ENCODE results near the gene PACSIN2.
"Not testable (repeated sequence)": the region's sequence is repeated elsewhere in the genome, so short reads cannot be mapped to it uniquely, and the experiment has no call there.

Gene PACSIN2

DNA sequence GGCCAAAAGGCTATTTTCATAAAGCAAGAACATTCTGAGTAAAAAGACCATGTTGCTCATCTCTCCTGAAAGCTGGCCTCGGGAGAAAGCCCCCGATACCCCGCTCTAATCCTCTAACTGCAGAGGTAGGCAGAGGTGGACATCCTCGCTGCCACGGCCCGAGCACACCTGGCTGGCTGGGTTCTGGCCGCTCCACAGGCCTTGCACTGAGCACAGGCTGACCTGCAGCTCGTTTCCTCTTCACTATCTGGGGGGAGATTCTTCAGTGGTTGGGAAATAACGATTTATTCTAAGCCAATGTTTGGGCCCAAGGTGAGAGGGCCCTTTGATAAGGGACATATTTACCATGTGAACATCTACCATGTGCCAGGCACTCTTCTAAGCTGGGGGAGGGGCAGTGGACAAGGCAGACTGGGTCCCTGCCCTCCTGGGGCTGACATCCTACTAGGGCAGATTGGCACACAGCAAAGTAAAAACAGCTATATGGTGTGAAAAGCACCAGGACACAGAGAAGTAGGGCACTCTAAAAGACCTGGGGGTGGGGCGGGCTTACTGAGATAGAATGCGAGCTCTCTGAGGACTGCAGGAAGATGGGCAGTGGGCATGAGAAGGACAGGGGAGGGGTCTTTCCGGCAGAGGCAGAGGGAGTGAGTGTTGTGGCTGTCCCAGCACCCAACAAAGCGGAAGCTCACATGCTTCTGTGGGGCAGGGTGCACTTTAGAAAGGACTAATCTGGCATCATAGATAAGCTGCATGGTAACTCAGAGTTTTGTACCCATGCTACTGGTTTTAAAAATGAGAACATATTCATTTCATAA lies 92.4 kb downstream of the PACSIN2 start:
- no peak for DNase-seq

DNA sequence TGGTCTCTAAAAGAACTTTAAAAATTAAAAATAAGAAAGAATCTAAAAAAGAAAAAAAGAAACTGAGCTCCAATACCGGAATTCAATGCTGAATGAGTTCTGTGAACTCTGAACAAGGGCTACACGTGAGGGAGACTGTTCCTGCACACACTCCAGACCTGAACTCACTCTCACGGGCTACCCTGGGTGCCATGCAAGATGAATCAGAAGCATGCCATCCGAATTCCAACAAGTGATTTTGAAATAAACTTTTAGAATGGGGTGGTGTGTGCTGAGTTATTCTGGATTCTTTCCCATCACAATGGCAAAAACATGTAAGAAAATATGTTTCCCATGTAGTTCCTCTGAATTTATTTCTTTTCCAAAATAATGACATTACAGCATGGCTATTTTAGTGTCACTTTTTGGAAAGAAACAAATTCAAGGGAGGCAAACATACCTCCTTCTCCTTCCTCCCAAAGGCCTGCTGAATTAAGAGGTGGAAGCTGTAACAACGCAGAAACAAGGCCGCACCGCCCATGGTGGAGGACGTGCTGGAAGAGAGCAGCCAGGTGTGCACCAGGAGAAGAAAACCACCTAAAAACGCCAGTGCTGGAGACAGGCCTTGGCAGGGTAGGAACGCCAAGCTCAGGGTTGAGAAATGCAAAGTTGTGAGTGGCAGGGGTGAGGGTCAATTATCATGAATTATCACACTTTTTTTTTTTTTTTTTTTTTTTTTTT lies 94.7 kb downstream of the PACSIN2 start:
- no peak for DNase-seq

DNA sequence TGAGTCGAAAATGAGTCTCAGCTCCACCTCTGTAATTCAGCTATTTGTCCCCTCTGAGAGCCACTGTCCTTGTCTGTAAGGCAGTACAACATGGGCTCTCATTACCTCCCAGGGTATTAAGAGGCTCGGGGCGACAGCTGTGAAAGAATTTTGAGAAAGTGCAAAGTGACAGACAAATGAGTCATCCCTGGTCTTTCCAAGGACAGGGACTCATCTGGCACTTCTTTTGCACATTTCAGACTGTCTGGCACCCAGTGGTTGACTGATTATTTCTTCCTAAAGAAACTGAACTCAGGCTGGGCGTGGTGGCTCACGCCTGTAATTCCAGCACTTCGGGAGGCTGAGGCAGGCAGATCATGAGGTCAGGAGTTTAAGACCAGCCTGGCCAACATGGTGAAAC lies 95.8 kb downstream of the PACSIN2 start:
- no peak for DNase-seq

DNA sequence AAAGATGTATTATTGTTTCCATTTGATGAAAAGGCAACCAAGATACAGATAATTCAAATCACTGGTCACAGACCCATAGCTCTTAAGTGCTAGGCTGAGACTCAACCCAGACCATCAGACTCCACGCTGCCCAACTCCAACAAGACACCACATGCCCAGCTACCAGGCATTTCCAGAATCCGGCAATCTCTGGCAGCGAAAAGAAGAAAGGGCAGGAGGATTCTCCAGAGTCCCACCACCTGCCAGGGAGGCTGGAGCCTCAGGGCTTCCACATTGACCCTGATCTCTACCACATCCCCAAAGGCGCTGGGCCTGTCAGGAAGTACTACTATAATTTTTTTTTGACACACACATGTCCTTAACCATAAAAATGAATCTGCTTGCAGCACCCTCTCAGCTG lies 96.4 kb downstream of the PACSIN2 start:
- no peak for DNase-seq

DNA sequence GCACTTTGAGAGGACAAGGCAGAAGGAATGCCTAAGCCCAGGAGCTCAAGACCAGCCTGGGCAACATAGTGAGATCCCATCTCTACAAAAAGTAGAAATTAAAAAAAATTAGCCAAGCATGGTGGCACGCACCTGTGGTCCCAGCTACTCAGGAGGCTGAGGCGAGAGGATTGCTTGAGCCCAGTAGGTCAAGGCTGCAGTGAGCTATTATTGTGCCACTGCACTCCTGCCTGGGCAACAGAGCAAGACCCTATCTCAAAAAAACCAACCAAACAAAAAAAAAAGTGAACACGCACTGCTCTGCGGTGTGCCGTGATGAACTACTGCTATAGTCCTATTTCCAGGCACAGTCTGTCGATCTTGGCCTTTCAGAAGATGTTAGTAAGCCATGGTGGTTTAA lies 97.6 kb downstream of the PACSIN2 start:
- DNase-seq, result not testable (repeated sequence)

DNA sequence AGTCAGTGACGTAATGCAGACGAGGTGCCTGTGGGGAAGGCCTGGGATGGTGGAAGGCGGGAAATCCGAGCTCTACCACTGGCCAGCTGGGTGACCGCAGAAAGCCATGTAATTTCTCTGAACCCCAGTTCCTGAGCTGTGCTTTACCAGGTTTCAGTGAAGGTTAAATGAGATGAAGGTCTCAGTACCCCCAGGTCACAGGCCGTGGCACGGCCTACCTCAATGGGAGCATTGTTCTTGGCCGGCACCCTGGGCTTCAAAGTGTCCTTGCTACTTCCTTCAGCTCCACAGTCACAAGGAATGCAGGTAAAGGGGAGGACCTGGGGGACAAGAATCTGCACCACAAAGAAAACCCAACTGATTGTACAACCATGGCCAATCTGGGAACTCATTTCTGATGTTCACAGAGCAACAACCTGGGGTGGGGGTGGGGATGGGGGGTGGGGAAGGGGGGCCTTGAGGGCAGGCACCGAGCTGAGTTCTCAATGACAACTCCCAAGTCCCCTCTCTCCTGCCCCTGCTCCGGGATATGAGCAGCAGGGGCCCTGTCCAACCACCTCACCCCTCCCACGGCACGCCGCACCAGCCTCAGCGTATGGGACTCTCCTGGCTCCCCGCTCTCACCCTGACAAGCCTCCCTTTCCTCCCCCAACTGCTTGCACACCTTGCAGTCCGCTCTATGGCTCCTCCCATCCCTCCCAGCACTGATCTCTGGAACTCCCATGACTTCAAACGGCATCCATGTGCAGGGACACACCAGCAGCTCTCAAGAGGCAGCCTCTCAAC lies 98.8 kb downstream of the PACSIN2 start:
- no peak for DNase-seq

DNA sequence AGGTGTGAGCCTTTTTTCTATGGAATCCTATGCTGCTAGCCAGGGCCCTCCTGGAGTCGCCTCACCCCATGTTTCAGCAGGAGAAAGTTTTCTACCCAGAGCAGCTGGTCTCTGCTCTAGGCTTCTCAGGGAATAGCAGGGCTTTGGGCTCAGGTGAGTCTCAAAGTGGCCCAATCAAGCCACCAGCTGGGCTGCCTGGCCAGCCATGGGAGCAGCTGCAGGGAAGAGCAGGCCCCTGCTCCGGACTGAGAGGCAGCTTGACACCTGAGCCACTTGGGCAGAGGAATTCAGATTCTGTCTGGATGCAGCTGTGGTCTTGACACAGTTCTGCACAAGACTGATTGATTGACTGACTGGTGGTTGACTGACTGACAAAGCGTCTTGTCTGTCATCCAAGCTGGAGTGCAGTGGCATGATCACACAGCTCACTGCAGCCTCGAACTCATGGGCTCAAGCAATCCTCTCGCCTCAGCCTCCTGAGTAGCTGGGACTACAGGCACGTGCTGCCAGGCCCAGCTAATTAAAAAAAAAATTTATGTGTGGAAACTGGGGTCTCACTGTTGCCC lies 100.4 kb downstream of the PACSIN2 start:
- DNase-seq, result no peak

DNA sequence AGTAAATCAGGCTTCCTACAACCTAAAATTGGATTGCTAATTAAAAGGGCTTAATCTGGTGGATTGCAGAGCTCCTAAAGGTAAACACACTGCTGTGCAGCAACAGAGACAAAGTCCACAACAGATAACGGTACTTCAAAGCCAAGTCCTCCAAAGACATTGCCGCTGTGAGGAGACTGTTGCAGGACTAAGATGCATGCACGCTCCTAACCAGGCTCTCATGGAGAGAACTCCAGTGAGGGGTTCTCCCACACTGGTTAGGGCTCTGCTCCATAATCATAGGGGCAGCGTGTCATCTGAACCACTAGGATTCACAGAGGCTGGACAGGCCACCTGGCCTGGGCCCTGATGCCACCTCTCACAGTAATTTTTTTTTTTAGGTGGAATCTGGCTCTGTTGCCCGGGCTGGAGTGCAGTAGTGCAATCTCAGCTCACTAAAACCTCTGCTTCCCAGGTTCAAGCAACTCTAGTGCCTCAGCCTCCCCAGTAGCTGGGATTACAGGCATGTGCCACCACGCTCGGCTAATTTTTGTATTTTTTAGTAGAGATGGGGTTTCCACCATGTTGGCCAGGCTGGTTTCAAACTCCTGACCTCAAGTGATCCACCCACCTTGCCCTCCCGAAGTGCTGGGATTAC lies 101.0 kb downstream of the PACSIN2 start:
- no peak for DNase-seq

DNA sequence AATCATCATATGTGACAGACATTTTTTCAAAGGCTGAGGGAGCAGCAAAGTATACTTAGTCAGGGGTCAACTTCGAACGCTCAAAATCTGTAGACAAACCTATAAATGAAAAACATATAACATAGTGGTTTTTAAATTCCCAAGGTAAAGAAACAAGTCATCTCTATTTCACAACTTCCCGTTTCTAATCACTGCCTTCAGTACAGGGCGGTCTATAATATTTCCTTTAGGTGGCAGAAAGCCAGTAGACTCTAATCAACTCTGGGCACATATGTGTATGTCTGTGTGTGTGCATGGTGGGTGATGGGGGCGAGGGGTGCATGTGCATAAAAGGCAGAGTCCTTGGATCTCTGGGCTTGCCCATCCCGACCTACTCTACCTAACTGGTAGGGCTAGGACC lies 102.9 kb downstream of the PACSIN2 start:
- no peak for DNase-seq

DNA sequence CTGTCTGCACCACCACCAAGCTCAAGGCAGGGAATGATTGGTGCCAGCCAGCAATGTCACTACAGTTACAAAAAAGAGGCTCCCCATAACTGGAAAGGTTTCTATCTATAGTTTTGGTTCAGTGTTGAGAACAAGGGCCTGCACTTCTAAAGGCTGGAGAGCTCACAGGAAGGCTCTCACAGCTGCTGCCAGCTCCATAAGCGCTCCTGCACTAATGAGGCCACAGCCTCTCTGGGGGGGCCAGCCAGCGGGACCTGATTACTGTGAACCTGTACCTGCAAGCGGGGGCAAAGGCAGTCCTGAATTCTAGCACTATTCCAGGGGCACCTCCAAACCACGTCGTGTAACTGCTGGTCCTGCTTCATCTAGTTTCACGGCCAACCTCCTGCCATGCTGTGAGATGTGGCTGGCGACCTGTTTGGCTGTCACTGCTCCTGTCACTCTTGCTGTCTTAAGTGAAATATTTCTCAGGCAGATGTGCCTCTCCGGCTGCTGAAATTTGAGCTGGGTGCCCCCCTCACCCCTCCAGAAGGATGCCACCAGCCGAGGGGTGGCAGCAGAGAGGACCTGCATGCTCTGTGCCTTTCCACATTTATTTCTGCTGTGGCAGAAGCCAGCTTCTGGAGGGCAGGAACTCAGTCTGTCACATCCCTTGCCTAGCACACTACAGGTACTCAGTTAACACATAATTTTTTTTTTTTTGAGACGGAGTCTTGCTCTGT lies 104.6 kb downstream of the PACSIN2 start:
- no peak for DNase-seq

DNA sequence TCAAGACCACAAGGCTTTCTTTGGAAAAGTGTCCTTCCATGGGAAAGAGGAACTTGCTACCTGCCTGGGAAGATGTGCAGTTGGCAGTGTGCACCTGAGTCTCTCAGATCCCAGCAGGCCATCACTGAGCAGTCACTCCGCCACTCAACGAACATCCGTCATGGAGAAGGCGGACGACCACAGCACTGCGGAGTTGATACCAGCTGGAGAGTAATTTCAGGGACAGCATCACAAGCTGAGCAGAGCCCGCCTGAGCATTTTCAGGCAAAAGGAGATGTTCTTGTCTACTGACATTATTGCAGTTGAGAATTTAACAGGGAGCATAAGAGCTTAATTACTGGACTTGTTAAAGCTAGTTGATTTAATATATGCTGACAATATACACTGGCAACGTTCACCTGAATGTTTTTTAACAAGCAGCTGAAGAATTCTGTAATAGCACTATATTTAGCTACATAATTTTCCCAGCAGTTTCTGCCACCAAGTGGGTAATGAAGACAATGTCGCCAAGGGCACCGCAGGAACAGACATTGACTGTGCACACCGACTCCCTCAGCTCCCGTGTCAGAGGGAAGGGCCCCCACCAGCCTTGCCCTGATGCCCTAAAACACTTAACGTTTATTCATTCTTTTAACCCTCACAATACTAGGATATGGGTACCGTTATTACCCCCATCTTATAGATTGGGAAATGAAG lies 105.4 kb downstream of the PACSIN2 start:
- DNase-seq, result no peak

DNA sequence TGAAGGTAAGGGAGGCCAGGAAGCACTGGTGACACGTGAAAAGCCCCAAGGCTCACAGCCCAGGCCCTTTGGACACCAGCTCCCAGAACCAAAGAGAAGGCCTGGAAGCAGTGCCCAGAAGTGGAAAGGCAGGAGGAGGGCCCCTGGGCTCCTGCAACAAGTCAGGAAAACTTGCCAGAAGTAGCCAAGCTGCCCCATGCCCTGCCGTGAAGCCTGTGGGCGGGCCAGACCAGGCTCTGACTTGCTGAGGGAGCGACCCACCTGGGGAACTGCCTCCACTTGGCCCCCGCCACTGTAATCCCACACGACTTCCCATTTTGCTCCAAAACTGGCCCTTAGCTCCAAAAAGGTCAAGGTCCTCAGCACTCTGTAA lies 106.6 kb downstream of the PACSIN2 start:
- no peak for DNase-seq

DNA sequence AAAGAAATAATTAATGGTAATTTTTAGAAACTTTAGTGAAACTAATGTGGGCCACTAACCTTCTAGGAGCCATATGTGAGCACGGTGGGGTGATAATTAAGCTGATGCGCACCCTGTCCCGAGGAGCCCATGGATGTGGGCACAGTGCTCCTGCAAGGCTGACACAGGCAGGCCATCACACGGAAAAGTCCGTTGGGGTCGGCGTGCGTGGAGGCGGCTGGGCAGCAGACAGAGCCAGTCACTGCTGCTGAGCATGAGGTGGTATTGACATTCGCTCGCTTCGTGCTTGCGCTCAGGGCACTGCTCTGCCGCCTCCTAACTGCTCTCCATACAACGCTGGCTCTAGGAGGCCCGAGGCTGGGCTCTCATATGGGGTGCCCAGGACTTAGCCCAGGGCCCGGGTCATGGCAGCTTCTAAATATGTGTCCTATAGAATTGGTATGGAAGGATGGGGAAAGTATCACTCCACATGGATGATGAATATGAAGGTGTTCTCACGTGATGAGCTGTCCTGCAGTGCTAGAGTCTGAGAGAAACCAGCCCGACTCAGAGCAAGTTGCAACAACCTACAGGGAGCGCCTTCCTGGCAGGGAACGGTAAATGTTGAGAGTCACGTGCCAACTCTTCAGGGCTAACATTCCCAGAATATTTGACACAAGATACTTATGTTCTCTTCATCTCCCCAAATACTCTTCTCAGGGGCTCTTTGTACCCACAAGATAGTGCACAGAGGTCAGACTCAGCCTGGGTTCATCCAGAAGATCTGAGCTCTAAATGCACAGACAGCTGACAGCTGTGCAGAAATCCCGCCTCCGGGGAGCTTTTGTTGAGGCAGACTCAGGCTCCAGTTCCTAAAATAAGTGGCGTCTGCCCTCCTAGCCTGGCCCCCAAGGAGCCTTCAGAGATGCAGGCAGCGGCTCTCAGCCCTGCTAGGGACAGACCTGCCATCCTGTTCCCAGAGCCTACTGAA lies 107.3 kb downstream of the PACSIN2 start:
- no peak for DNase-seq

DNA sequence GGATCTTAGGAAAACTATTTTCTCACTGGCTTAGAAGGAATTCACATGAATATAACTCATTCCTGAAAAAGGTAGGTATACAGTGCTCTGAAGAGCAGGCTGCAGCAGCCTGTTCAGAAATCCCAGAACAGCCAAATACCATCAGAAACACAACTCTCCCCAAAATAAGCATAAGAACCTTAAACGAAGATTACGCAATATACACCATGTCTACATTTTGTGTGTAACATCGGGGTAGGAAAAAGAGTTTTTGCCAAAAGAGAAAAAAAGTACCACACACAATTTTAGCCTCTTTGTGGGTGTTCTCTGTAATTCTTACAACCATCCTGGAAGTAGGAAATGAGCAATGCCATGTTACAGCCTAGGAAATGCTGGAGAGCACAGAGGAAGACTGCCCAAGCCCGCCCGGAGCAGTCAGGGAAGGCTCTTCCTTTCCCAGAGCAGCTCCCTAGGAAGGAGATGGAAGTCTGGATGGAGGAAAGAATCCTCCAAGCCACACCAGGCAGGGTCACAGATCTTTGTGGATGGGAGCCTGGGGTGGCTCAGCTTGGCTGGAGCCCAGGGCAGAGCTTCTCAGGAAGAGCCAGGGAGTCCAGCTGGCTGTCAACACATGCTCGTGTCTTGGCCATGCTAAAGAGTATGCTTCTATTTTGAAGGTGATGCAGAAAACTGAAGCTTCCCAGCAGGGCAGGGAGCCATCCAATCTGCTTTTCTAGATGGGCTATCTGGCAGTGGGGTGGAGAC lies 108.2 kb downstream of the PACSIN2 start:
- no peak for DNase-seq

DNA sequence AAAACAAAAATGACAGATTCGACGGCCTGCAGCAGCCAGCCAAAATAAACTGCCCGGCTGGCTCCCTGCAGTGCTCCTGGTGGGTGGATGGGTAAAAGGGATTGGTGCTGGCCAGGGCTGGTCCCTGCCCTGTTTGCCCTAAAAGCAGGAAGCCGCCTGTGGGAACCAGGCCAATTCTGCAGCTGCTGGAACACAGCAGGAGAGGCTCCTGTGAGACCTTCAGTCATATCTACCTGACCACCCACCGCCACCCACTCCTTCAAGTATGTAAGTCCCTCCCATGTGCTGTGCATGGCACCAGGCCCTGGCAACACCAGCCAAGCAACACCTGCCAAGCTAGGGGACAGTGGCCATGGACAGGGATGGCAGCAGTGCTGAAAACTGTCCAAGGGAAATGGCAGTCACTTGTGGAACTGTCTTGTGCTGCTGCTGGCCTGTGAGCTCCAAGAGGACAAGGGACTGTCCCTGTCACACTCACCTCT lies 109.2 kb downstream of the PACSIN2 start:
- peak; percentile 9 for DNase-seq

DNA sequence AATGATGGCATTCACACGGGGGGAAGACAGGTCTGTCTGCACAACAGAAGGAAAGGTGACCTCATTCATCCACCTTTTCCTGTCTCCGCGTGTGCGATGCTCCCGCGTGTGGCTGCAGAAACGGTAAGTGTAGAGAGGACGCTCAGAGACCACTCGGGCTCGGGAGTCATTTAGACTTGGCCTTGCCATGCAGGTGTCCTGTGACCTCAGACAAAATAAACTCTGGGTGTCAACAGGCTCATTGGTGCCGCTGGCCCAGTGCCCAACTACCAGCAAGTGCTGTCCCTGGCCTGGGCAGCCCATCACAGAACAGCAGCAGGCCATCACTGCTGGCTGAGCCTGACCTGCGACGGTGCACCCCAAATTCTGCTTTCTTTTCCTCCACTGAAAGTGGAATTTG lies 109.7 kb downstream of the PACSIN2 start:
- no peak for DNase-seq

DNA sequence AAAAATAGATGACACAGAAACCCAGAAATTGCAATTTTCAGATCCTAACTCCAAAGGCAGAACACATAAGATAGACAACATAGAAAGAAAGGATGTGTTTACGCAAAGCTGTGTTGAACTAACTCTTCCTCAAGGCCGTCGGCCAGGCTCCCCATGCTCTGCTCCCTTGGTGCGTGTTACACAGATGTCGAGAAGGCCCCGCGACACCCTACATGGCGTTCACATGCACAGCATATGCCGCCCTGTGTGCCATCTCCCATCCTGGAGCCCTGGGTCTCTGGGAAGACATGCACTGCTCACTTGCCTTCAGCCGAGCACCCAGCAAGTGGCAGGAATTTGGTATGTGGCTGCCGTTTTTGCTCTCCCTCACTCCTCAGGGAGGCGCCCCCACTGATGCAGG lies 110.9 kb downstream of the PACSIN2 start:
- DNase-seq, result no peak

DNA sequence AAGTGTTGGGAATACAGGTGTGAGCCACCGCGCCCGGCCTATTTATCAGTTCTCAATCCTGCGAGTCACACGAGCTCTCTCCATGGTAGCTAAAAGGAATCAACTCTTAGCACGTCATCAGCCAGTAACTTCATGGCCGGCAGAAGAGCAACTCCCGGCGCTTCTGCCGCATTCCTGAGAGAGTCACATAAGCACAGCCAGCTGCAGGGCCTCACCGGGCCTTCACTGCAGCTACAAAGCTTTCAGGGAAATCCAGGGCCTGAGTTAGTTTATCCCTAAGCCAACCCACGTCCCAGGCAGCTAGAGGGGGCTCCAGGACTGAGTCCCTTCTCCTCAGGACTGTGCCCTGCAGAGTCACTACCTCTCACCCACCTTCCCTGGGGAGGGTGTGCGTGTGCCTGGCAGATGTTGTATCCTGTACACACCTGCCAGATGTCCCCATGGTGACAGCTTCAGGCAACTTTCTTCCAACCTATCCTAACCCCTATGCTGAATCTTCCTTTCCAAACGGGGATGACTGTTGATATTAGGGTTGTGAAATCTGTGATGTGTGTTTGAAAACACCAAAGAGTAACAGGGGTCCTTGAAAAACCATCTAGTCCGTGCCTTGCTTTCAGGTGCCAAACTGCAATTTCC lies 112.0 kb downstream of the PACSIN2 start:
- DNase-seq, result no peak

Data from RPMI8226 (cell line).